ENCODE results near the gene ANGPTL4. TPM values are rescaled to one million over a fixed set of nuclear protein-coding genes. Genes with fewer than 3 reads are reported as not detected.
"Not testable (repeated sequence)": the region's sequence is repeated elsewhere in the genome, so short reads cannot be mapped to it uniquely, and the experiment has no call there.

The ANGPTL4 gene, protein sequence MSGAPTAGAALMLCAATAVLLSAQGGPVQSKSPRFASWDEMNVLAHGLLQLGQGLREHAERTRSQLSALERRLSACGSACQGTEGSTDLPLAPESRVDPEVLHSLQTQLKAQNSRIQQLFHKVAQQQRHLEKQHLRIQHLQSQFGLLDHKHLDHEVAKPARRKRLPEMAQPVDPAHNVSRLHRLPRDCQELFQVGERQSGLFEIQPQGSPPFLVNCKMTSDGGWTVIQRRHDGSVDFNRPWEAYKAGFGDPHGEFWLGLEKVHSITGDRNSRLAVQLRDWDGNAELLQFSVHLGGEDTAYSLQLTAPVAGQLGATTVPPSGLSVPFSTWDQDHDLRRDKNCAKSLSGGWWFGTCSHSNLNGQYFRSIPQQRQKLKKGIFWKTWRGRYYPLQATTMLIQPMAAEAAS
- 10 to 100 TPM; 29.9 to 99.1 TPM for total RNA-seq

DNA sequence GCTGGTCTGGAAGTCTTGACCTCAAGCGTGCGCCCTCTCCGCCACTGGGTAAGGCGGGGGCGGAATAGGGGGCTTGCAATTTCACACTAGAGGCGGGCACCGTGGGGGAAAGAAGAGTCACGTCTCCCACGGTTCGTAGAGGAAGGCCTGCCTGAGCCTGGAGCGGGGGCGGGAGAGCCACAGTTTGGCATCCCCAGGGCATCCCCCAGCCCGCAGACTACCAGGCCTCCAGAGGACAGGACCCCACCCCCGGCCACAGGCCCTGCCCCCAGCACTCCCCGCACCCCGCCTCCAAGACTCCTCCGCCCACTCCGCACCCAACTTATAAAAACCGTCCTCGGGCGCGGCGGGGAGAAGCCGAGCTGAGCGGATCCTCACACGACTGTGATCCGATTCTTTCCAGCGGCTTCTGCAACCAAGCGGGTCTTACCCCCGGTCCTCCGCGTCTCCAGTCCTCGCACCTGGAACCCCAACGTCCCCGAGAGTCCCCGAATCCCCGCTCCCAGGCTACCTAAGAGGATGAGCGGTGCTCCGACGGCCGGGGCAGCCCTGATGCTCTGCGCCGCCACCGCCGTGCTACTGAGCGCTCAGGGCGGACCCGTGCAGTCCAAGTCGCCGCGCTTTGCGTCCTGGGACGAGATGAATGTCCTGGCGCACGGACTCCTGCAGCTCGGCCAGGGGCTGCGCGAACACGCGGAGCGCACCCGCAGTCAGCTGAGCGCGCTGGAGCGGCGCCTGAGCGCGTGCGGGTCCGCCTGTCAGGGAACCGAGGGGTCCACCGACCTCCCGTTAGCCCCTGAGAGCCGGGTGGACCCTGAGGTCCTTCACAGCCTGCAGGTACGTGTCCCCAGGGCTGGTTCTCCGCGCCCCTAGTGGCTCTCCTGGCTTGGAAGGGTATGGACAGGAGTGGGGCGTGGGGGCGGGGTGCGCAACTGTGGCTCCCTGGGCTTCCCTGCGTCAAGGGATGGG is at the start of gene ANGPTL4:
TSS of gene ANGPTL4 (plus strand) at position 353 of the 969 bp plus-strand sequence. CDS start at position 520, 167 bp downstream.
- H3K27me3 ChIP-seq (replicated peaks; ENCODE audit: insufficient read depth): no peaks in the 10 kb centered on the region
- H3K27ac ChIP-seq: peak within 1 kb of the TSS; percentile 84
- ATAC-seq (ENCODE audit: insufficient number of reproducible peaks, low FRiP score, low read depth): no peak
- peaks cover 3% of the 10 kb centered on the region for H3K36me3 ChIP-seq
- DNase-seq (ENCODE audit: low spot score): peak; percentile 53
- H3K4me1 ChIP-seq (ENCODE audit: control insufficient read depth in 1 of 2, low read depth in 2 of 2): peaks cover 19 to 47% of the 10 kb centered on the region in 2 donors
- TF ChIP-seq, protein P1, sequence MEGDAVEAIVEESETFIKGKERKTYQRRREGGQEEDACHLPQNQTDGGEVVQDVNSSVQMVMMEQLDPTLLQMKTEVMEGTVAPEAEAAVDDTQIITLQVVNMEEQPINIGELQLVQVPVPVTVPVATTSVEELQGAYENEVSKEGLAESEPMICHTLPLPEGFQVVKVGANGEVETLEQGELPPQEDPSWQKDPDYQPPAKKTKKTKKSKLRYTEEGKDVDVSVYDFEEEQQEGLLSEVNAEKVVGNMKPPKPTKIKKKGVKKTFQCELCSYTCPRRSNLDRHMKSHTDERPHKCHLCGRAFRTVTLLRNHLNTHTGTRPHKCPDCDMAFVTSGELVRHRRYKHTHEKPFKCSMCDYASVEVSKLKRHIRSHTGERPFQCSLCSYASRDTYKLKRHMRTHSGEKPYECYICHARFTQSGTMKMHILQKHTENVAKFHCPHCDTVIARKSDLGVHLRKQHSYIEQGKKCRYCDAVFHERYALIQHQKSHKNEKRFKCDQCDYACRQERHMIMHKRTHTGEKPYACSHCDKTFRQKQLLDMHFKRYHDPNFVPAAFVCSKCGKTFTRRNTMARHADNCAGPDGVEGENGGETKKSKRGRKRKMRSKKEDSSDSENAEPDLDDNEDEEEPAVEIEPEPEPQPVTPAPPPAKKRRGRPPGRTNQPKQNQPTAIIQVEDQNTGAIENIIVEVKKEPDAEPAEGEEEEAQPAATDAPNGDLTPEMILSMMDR (IDR thresholded peaks at IDR 0.05): peak; percentile 26
- H3K4me3 ChIP-seq: peak within 1 kb of the TSS; percentile 81
- no peaks in the 10 kb centered on the region for H3K9me3 ChIP-seq

DNA sequence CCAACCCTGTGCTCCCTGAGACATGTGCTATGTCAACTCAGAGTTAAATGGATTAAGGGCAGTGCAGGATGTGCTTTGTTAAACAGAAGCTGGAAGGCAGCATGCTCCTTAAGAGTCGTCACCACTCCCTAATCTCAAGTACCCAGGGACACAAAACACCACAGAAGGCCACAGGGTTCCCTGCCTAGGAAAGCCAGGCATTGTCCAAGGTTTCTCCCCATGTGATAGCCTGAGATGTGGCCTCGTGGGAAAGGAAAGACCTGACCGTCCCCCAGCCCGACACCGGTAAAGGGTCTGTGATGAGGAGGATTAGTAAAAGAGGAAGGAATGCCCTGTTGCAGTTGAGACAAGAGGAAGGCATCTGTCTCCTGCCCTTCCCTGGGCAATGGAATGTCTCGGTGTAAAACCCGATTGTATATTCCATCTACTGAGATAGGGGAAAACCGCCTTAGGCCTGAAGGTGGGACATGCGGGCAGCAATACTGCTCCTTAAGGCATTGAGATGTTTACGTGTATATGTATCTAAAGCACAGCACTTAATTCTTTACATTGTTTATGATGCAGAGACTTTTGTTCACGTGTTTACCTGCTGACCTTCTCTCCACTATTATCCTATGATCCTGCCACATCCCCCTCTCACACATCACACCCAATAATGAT is 48.8 kb upstream of the ANGPTL4 start:
- not testable (repeated sequence) for H3K4me3 ChIP-seq; H3K27ac ChIP-seq; ATAC-seq (ENCODE audit: insufficient number of reproducible peaks, low FRiP score, low read depth); H3K4me1 ChIP-seq (ENCODE audit: control insufficient read depth in 1 of 2, low read depth in 2 of 2); H3K27me3 ChIP-seq (replicated peaks; ENCODE audit: insufficient read depth); H3K9me3 ChIP-seq; DNase-seq (ENCODE audit: low spot score)
- H3K36me3 ChIP-seq: peaks cover 34% of the 10 kb centered on the region

DNA sequence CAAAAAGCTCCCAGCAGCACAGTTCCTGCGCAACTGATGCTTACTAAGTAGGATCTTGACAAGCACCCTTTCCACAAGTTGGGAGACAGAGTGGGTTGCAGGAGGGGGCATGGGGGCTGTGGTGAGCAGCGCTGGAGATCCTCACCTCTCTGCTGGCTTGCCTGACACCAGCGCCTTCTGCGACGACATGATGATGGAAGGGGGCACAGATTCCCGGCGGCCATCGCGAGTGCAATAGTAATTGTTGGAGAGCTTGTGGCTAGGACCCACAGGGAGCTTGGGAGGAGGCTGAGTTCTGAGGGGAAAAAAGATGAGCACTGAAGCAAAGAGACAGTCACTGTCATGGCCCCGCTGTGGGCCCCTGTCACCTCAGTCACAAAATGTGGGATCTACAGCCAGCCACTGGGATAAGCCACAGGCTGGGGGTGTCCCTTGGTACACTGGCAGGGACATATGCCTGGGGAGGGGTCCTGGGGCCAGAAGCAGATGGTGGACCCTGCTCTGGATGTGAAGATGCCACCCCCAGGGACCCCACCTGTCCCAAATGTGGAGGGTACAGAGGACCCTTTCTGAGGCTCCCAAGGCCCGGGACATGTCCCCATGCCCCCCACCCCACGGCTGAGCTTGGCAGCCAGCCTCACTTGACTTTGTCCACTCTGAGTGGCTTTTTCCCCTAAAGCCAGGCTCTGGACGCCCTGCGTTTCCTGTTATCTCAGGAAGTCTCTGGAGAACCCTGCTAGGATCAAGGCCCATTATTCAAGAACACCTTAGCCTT is 47.4 kb upstream of the ANGPTL4 start:
- Histone ChIP-seq H3K4me3 (no peak overlapping the region), H3K36me3 (peaks cover 23% of the 10 kb centered on the region), H3K27me3 (replicated peaks; ENCODE audit: insufficient read depth) (no peaks in the 10 kb centered on the region), H3K9me3 (no peaks in the 10 kb centered on the region), H3K4me1 (ENCODE audit: control insufficient read depth in 1 of 2, low read depth in 2 of 2) (peaks cover 9 to 12% of the 10 kb centered on the region in 2 donors), H3K27ac (no peak overlapping the region)
- TF ChIP-seq, protein P1 (IDR thresholded peaks at IDR 0.05): no peak
- DNase-seq (ENCODE audit: low spot score) (no peak), ATAC-seq (ENCODE audit: insufficient number of reproducible peaks, low FRiP score, low read depth) (no peak)

DNA sequence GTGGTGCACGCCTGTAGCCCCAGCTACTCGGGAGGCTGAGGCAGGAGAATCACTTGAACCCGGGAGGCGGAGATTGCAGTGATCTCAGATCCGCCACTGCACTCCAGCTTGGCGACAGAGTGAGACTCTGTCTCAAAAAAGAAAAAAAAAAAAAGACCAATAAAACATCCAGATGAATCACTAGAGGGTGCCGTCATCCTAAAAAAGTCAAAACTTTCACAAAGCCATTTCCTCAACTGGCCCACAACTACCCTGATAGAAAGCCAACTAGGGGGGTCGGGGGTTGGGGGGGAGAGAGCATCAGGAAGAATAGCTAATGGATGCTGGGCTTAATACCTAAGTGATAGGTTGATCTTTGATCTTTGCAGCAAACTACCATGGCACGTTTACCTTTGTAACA is 45.1 kb upstream of the ANGPTL4 start:
- Histone ChIP-seq H3K4me1 (ENCODE audit: control insufficient read depth in 1 of 2, low read depth in 2 of 2) (peaks cover 22 to 26% of the 10 kb centered on the region in 2 donors), H3K36me3 (peaks cover 31% of the 10 kb centered on the region)
- H3K9me3 ChIP-seq; ATAC-seq (ENCODE audit: insufficient number of reproducible peaks, low FRiP score, low read depth); H3K27ac ChIP-seq; DNase-seq (ENCODE audit: low spot score); H3K4me3 ChIP-seq; H3K27me3 ChIP-seq (replicated peaks; ENCODE audit: insufficient read depth): not testable (repeated sequence)

DNA sequence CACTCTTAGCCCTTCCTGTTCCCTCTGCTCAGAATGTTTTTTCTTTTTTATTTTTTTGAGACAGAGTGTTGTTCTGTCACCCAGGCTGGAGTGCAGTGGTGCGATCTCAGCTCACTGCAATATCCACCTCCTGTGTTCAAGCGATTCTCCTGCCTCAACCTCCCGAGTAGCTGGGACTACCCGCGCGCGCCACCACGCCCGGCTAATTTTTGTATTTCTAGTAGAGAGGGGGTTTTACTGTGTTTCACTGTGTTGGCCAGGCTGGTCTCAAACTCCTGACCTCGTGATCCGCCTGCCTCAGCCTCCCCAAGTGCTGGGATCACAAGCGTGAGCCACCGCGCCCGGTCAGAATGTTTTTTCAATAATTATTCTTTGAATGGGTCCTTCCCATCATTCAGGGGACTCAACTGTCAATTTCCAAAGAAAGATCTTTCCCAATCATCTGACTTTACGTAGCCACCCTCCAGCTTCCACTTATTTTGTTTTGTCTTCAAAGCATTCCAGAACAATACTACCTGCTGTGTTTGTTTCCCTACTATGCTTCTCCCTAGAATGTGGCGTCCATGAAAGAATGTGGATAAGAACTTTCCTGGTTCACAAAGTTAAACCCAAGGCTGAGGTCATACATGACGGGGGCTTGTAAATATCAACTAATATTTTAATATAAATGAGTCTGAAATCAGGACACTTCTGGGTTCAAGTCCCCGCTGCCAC is 44.0 kb upstream of the ANGPTL4 start:
- Histone ChIP-seq H3K4me3 (peak overlapping the region; percentile 91), H3K4me1 (ENCODE audit: control insufficient read depth in 1 of 2, low read depth in 2 of 2) (peaks cover 22 to 26% of the 10 kb centered on the region in 2 donors), H3K36me3 (peaks cover 26% of the 10 kb centered on the region), H3K27me3 (replicated peaks; ENCODE audit: insufficient read depth) (no peaks in the 10 kb centered on the region), H3K27ac (no peak overlapping the region), H3K9me3 (no peaks in the 10 kb centered on the region)
- no peak for ATAC-seq (ENCODE audit: insufficient number of reproducible peaks, low FRiP score, low read depth)
- TF ChIP-seq, protein P1 (IDR thresholded peaks at IDR 0.05): no peak
- DNase-seq (ENCODE audit: low spot score): no peak
